H1 (cell line): ENCODE measurements around the gene AP1M2. TPM values are rescaled to one million over a fixed set of nuclear protein-coding genes. Genes with fewer than 3 reads are reported as not detected.

ENCODE experiments used
- TEAD4 ChIP-seq: IDR thresholded peaks from 2 replicates; pipeline ENCODE4 v1.6.1; 2012; ENCODE audit warnings: low read depth, low read length, inconsistent platforms, mixed read lengths
- polyA plus RNA-seq, 7 experiments: library from polyadenylated mRNA; depleted of rRNA in 3 of 7; stranded (reverse) in 5 of 7; unstranded in 2 of 7; fragments of >200 nt in 5 of 7; fragments of 200-250 nt in 2 of 7; gene quantifications; 1 replicate in 5 of 7; 2 replicates in 1 of 7; 4 replicates in 1 of 7; pipeline versions ENCODE4 v1.2.1 to v1.2.3, GENCODE V29; 2011 to 2013; ENCODE audit warnings: missing spikeins in 2 of 7, mixed read lengths in 2 of 7
- total RNA-seq: library from RNA; stranded (reverse); fragmentation: NEBNext Ultra II Directional; extraction: Animal tissue kit (Norgen Biotek cat#: 25700); gene quantifications from 2 replicates; pipeline ENCODE4 v1.2.1, GENCODE V29; 2021

The AP1M2 gene
- total and polyA plus RNA-seq, 2 of the 8 experiments (the other 6 are each of a cell fraction or from before 2014, with no cell fraction given), result 140 to 161 TPM

GRCh38 chr19:10617409-10618121 is 30.5 kb upstream of the AP1M2 start (continued):
- no peak for TF ChIP-seq TEAD4
